Hippocampal formation (tissue), 2 donors: Measurements from ENCODE around the gene ZAP70.

Source experiments
- DNase-seq, 2 donors: peaks; one replicate each; lab custom pipeline; 2025; lab: John Stamatoyannopoulos, UW

ZAP70 gene

DNA sequence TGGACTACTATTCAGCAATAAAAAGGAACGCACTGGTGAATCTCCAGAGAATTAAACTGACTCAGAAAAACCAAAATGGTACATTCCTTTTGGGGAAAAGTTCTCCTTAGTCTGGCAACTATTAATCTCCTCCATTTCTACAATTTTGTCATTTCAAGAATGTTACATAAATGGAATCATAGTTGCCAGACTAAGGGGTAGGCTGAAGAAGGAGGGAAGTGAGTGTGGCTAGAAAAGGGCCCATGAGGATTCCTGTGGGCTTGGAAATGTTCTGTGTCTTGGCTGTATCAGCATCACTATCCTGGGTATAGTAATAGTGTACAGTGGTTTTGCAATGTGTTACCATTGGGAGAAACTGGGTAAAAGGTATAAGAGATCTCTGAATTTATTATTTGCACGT lies 72.4 kb downstream of the ZAP70 start:
- no peak for DNase-seq

DNA sequence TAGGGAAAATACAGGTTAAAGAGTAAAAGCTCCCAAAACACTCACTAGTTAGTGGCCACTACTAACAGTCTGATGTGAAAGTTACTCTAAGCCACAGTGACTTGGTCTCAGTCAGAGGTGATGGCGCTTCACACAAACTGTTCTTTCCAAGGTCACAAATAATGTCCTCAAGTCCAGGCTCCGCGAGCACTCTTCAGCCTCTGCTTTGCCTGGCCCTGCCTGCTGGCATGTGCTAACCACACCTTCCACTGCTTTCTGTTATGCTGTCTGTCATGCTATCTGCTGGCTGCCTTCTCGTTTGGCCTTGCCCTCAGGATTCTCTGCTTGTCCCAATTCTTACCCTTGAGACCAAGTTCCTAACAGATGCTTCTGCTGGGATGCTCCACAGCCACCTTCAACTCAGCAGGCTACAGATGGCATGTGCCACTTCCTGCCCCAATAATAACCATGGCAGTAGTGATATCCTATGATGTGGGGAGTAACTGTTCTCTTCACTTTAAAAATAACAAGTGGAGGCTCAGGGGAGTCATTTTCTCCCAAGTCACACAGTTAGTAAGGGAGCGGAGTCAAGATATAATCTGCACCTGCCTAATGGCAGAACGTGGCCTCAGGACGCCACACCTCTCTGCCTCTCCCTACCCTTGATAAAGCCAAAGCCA lies 75.7 kb downstream of the ZAP70 start:
- DNase-seq = no peak
